SK-N-MC (cell line): Measurements from ENCODE around the gene GRIK4.

Experiments
- EZH2 ChIP-seq: fragments of 200-600 bp; sonication (generic); IDR thresholded peaks from one replicate; pipeline ENCODE4 v1.6.1; 2017; ENCODE audit warnings: antibody characterized with exemption
- FOXP2 ChIP-seq: optimal IDR thresholded peaks from 2 replicates; pipeline ENCODE3; 2011; ENCODE audit warnings: mild to moderate bottlenecking, moderate library complexity; ENCODE audit not compliant: insufficient read depth; ENCODE audit errors: extremely low read length, control extremely low read depth
- POLR2AphosphoS5 ChIP-seq: IDR thresholded peaks from 2 replicates; pipeline ENCODE4 v1.6.1; 2012; ENCODE audit warnings: mild to moderate bottlenecking, low read depth, low read length, borderline replicate concordance

- TF ChIP-seq FOXP2 = no peak
- no peak for TF ChIP-seq EZH2
- no peak for TF ChIP-seq POLR2AphosphoS5
Observed at GRCh38 chr11:120966840-120967239, 455.3 kb downstream of the GRIK4 start.
